ENCODE data around the gene LMAN2.

- TF ChIP-seq CTCF (IDR thresholded peaks at IDR 0.05) = no peak
- no peak for TF ChIP-seq POLR2A (IDR thresholded peaks at IDR 0.05)
- no peak for TF ChIP-seq POLR2AphosphoS5 (IDR thresholded peaks at IDR 0.05)
- TF ChIP-seq EP300 (IDR thresholded peaks at IDR 0.05) = no peak
These were observed 3.8 kb upstream of the LMAN2 start for GRCh38 chr5:177355162-177355867.
